Right renal pelvis (tissue), 4 donors: Measurements from ENCODE around the gene GRIA4. TPM values are rescaled to one million over a fixed set of nuclear protein-coding genes. Genes with fewer than 3 reads are reported as not detected.
"Not testable (repeated sequence)": the region's sequence is repeated elsewhere in the genome, so short reads cannot be mapped to it uniquely, and the experiment has no call there.

Source experiments
- DNase-seq, 4 donors: peaks; one replicate each; pipeline ENCODE4 v3.0.0-alpha.2; 2013; ENCODE audit warnings: low read depth in 4 of 4, low spot score in 3 of 4, missing footprints in 1 of 4
- polyA plus RNA-seq, 4 donors: library from polyadenylated mRNA; unstranded; fragments of 120-200 nt; gene quantifications; one replicate each; pipeline ENCODE4 v1.2.1, GENCODE V29; 2013; ENCODE audit not compliant: insufficient read length in 4 of 4

The GRIA4 gene
- polyA plus RNA-seq, 4 donors: 0.45 to 1.3 (median 1.0) TPM

DNA sequence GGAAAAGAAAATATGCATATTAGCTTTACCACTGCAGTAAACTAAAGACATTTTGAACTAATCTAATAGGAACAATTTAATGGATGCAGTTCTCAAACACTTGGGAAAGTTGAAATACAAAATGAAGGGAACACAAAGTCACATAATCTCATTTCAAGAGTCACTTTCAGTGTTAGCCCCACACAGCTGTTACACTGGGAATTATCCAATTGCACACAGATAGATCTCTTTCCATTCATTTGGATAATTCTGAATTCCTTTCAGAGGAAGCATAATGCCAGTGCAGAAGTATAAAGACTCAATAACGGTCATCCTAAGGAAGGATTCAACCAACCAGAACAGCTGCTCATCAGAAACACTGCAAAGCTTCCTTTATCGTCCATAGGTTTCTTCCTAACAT, 173.3 kb downstream of the GRIA4 start:
- no peak for DNase-seq

DNA sequence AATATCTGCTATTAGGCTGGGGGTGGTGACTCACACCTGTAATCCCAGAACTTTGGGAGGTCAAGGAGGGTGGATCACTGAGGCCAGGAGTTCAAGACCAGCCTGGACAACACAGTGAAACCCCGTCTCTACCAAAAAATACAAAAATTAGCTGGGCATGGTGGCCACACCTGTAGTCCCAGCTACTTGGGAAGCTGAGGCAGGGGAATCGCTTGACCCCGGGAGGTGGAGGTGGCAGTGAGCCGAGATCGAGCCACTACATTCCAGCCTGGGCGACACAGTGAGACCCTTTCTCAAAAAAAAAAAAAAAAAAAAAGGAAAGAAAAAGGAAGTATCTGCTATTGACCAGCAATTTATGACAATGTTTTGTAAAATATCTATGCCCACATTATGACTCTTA, 176.0 kb downstream of the GRIA4 start:
- not testable (repeated sequence) for DNase-seq

DNA sequence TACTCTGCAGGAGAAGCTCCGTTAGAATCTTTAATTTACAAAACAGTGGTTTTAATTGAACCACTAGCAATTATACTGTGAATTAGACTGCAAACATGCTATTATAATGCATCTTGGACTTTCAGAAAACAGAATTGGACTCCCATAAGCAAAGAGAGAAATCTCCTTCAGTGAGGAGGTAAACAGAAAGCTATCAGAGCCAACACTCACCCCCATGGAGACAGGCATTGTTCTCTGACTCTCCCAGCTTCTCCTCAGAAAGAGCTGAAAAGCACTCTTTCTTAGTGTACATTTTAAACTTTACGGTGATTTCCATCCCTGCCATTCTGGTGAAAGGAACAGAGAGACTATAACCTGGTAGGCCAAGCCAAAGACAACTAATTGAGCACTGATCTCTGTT, 176.9 kb downstream of the GRIA4 start:
- DNase-seq: no peak

DNA sequence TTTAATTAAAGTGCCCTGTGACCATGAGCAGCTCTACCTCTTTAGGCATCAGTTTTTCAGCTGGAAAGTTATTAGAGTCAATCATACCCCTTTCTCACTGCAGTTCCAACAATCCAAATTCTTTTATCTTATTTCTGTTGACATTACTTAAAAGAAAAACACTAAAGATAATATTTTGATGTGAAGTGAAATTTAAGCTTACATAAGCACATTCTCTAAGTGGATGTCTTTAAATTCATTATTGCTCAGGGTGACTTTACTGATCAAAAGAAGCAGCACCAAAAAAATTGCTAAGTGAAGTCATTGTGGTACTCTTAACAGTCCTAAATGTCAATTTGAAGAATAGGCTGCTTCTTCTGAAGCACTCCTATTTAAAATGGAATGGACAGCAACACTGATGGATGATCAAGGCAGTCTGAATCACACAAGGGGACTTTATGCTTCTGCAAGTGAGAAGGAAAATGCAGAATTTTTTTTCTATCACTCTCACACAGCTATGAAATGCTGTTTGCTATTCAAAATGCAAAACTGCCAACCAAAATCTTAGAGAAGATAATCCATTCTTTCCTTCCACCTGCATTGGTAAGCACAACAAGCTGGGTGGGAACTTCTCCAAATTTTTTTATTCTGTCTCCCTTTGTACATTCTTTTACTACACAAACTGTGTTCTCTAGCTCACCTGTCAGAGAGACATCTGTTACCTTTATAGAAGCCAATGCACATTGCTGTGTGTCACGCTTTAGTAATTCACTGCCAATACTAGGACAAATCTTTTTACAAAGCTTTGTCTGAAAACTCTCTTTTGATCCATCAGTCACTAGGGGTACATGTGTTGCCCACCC, 179.9 kb downstream of the GRIA4 start:
- DNase-seq: no peak

DNA sequence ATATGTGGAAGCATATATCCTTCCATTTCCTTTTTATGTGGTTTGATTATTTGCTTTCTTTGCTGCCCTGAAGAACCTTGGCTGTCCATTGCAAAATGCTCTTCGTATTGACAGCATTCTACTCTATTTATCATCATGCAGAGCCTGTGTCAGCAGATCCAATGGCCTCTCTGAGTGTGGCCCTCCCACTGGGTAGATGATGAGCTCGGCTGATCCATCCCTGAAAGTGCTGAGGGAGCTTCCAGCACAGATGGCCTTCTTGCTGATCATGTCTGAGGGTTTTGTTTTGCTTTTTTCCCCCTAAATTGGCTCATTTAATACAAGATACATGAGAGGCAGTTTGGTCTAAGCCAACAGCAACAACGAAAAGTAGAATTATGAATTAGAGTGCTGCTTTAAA, 181.0 kb downstream of the GRIA4 start:
- no peak for DNase-seq

DNA sequence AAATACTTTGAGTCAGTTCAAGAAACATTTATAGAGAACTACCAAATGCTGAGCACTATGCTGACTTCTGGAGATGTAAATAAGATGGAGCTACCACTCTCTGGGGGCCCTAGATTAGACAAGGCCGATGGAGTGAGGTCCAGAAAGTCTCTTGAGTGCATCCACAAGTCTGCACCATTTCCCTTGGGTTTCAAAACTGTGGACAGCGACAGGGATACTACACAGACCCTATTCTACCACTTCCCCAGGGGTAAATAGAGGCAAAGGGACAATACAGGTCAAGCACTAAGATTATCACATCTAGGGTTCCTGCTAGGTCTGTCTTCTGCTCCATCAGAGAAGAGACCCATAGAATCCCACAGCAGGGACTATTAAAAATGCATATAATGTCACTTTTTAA, 183.2 kb downstream of the GRIA4 start:
- DNase-seq: no peak

DNA sequence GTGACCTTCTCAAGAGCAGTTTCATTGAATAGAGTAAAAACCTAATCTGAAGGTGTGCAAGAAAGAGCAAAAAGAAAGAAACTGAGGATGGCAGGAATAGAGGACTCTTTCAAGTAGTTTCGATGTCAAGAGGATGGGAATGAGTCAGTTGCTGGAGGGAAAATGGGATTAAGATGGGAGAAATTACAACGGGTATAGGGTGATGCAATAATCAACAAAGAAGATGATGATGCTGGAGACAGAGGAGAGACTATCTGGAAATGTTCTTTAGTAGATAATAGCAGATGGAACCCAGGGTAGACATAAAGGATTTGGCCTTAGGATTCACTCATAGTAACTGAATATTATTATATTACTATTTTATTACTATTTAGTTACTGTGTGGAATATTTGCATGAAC, 189.4 kb downstream of the GRIA4 start:
- DNase-seq: no peak

DNA sequence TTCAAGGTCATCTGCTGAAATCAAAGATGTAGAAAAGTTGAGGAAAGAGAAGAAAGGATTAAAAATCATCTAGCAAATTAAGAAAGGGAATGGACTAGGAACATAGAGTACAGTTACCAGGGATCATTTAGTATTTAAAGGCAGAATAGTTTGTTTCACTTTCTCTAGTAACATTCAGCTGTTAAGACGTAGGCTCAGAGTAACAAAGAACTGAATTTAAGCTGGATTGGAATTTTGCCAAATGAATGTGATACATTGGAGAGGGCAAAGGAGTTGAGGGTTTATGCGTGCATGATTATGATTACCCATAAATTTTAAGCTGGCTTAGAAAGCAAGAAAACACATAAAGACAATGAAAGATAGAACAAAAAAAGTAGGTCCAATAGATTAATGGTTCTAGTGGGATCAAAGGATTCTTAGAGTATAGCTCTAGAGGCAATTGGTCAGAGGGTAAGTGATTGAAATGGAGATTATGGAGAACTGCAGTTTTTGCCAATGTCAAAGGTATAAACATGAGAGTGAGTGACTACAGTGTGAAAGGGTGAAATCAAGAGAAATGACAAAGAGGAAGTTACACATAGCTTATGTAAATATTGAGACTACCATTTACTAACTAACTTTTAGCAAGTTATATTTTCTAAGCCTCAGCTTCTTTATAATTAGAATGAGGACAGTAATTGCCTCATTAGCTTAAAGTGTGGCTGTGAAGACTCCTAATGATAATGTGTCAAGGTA, 190.0 kb downstream of the GRIA4 start:
- DNase-seq: no peak

DNA sequence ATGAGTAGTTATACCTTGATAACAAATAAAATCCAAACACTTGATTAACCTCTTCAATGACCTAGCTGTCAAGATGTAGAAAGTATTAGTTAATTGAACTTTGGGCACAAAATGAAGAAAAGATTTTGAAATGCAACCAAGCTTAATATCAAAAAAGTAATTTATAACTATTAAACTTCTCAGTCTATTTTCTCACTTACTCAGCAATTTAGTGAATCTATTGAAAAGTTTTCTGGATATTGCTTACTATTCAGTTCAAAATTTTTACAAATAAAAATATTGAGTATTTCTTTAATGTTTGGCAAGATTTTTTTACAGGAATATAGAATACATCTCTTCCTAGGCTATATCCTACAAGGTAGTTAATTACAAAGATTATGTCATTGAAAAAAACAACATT, 192.5 kb downstream of the GRIA4 start:
- no peak for DNase-seq

DNA sequence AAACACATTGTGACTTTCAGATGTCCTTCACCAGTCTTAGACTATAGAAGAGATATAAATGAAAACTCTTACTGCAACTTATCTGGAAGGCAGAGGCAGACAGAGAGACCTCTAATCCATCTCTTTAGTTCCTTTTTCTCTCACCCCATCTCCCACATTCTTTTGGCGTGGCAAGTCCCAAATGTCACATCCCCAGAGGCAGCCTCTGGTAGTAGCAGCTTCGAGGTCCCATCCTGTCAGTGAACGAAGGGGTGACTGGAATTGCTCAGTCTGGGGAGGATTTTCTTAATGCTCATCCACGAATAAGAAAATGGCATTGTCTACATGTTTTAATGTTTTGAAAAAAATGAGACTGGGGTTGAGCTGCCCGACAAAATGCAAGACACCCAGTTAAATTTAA, 201.4 kb downstream of the GRIA4 start:
- no peak for DNase-seq

DNA sequence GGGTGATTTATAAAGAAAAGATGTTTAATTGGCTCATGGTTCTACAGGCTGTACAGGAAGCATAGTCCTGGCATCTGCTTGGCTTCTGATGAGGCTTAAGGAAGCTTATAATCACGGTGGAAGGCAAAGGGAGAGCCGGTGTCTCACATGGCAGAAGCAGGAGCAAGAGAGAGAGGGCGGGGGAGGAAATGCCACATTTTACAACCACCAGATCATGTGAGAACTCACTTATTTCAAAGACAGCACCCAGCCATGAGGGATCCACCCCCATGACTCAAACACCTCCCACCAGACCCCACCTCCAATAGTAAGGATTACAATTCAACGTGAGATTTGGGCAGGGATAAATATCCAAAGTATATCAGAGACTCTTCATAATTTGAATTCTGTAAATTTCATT, 211.5 kb downstream of the GRIA4 start:
- no peak for DNase-seq

DNA sequence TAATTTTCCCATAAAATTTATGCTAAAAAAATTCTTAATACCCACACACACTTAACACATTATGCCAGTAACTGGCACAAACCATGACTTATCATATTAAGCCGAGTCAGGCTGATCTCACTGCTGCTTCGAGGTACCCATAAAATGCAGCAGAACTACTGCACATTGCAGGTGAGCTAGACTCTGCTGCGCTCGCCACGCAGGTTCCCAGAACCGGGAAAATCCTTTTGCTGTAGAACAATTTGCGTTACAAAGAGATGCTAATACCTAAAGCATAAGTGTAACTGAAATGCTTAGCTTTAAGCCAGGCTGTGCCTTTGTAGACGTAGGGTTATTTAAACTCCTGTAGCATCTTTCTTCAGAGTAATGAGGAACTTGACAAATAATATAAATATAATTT, 211.9 kb downstream of the GRIA4 start:
- no peak for DNase-seq

DNA sequence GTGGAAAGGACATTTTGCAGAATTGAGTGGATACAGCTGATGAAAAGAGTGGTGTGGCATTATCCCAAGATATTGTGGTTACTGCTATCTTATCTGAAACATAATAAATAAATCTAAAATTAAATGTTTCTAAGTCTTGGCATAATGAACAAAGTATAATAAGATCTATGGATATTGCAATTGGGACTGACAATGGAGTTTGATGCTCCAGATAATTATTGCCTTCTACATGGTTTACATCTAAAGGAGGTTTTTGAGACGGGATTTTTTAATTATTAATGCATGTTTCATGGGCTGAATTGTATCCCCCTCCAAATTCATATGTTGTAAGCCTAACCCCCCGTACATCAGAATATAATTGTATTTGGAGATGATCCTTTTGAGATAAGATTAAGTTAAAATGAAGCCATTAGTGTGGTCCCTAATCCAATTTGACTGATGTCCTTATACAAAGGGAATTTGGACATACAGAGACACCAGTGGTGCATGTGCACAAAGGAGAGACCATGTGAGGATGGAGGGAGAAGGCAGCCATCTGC, 213.7 kb downstream of the GRIA4 start:
- no peak for DNase-seq

DNA sequence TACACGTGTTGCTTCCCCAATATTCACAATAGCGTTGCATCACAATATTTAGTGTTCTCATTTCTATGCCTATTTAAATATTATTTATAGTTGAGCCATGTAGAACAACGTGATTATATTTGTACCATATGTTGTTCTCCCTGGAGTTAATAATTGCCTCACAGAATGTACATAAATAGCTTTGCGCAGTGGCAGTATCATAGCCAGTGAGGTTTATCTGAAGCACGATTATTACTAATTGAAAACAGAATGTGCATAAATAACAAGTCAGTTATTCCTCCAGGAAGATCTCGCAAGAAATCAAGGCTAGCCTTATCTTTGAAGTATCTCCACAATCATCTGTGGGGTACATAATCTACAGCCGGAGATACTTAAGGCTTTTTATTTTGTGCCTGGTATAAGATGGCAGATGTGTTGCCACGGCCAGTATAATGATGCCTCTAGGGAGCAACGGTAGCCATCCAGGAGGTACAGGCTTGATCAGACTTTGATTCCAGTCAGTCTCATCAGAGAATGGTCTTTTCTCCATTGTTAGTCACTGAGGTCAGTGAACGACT, 214.7 kb downstream of the GRIA4 start:
- DNase-seq: no peak

DNA sequence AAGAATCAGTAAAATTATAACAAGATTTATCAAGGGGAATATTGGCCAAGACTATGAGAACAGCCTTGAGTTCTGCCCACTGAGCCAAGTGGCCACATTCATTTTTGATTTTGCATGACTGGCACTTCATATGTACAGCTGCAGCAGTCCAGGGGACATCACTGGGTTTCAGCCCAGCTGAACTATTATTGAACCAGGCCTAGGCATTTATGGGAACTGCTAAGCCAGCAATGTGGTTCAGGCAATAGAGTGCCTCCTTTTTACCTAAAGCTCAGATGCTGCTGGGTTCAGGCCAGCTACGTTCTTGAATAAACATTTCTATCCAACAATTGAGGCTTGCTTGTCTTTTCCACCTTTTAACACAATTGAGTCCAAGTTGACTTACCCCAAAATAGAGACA, 215.3 kb downstream of the GRIA4 start:
- DNase-seq: no peak

DNA sequence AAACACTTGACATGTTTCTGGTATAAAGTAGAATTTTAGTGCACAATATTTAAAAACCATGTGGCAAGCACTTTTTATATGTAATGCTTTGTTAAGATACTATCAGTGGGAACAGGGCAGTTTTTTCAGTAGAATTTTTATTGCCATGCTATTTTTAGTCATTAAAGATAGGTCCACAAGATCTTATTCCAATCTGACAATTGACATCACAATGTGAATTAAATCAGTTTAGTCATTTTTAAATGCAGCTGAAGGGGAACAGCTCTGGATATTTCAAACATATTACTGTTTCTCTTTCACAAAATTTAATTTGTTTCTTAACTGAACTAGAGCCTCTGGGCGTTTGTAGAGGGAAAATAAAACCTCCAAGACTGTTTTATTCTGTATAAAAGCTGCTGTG, 218.0 kb downstream of the GRIA4 start:
- DNase-seq: no peak

DNA sequence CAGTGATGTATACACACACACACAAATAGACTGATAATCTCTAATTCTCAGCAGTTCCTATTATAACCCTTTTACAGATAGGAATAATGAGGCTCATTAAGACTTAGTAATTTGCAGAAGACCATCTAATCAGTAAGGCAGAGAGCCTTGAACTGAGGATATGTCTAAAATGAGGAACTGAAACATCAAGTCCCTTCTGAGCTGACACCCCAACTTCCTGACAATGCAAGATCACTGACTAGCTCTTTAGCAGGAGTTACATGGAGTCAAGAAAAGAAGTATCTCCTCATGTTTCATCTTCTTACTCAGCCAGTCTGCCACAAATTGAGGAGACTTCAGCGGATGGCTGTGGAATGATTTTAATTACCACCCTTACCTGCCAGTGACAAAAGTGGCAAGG, 219.2 kb downstream of the GRIA4 start:
- no peak for DNase-seq

DNA sequence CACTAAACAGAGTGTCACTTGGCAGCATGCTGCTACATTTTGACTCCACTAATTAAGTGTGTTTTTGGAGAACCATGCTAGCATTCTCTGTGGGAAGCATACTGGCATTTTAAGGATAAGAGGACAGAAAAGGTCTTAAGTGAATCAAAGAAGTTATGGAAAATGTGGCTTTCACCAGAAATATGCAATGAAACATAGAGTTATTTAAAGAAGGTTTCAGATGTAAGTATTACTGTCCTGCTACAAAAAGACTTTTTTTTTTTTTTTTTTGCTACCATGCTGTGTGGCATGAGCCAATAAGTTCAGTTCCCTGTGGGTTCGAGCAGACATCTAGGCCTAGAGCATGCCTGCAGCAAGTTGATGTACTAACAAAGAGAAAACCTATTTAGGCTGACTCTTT, 224.6 kb downstream of the GRIA4 start:
- no peak for DNase-seq

DNA sequence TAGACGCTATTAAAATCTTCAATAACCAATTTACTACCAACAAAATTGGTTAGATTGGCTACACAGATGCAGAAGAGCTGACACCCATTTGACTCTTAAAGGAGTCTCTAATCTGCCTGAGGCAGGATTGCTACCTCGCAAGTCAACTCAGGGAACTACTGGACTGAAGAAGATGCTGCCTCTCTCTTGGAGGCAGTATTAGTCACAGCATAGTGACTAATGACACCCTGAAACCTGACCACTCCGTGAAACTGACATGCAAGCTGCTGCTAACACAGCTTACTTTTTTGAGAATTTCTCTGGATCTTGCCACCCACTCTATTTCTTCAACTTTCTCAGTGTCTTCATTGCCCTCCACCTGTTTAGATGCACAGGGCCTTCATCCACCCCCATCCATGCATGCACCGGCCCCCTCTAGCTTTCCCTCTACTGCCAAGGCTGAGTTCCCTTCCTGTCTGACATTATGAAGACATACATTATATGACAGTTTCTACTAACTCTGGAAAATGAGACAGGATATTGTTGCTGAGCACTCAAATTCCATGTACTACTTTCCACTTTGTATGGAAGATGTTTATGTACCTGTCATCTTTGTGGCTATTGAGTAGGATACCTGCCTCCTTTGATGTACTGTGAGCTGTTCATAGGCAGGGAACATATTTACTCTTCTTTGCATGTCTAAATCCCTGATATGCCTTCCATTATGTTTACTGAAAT, 229.0 kb downstream of the GRIA4 start:
- no peak for DNase-seq

DNA sequence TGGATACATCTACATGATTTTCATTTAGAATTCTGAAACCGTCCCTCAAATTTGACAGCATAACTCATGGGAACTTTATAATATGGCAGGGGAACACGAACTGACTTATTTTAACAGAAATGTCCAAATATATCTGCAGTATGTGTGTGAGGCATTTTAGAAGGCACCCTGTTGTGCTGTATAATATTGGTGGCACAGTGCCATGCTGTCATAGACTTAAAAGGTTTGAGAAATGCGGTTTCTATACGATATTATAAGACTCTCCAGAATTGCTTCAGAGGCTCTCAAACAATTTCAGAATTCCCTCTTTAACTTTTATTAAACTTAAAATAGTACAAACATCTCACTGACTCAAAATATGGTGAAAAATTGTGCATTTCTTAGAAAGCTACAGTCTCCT, 230.5 kb downstream of the GRIA4 start:
- DNase-seq: no peak

DNA sequence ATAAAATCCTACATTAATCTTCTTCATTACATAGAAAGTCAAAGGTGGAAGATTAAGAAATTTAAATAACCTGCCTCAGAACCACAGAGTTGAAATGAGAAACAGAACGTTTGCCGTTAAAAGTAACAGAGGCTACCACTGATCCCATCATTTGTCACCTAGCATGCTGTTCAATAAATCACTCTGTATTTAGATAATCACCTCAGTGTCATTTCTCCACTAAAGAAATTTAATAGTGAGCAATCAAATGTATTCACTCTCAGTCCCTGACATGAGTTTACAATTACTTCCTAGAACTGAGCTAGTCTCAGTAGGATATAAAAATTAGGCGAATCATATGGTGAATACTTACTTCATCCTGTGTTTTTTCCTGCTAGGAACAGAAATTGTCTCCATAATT, 242.5 kb downstream of the GRIA4 start:
- DNase-seq: no peak
